Measurements from ENCODE around the gene MAST4. TPM values are rescaled to one million over a fixed set of nuclear protein-coding genes. Genes with fewer than 3 reads are reported as not detected.

The MAST4 gene
- total and polyA plus RNA-seq, 2 of the 4 experiments (the other 2 are of a cell fraction) = 4.8 to 6.8 TPM

GRCh38 chr5:67052034-67052433 is 455.8 kb downstream of the MAST4 start:
- no peak overlapping the region for H2AK5ac ChIP-seq (ENCODE audit: low read depth, low read length)
- DNase-seq (peak; percentile 28), ATAC-seq (ENCODE audit: low read depth) (peak; percentile 80)
- H3K79me1 ChIP-seq (ENCODE audit: low read depth in 1 of 2, low read length in 2 of 2) = peaks cover 19% of the 10 kb centered on the region in 2 experiments; a peak in 2 of 4 replicates
- no peak overlapping the region for H3K56ac ChIP-seq (ENCODE audit: extremely low read depth, insufficient read depth, low read length)
- H3K9me1 ChIP-seq (ENCODE audit: insufficient read depth, low read length) = peaks cover 5% of the 10 kb centered on the region; the same call in 1 of the 2 replicates
- H3K36me3 ChIP-seq (ENCODE audit: control insufficient read depth, insufficient read depth, low read length) = no peaks in the 10 kb centered on the region
- intact Hi-C loops (cut with micrococcal nuclease) (no loop called here), in situ Hi-C loops (cut with MboI; ENCODE audit: low sequenced_read_pairs) (no loop called here), dilution Hi-C loops (cut with HindIII; ENCODE audit: low sequenced_read_pairs, unreplicated experiment) (no loop called here)
- H3K4ac ChIP-seq (ENCODE audit: low read depth, low read length) = no peak overlapping the region
- no peak overlapping the region for H2BK120ac ChIP-seq (ENCODE audit: low read depth, low read length)
- H3K27ac ChIP-seq (ENCODE audit: insufficient read depth, low read length) = no peak overlapping the region
- no peaks in the 10 kb centered on the region for H3K9me3 ChIP-seq (ENCODE audit: control insufficient read depth, insufficient read depth, low read length)
- H2AK9ac ChIP-seq (replicated peaks; ENCODE audit: low read depth, low read length, poor library complexity) = no peak overlapping the region
- no peak overlapping the region for H4K5ac ChIP-seq (ENCODE audit: low read depth, low read length)
- no TSS peak for BruUV-seq (replicated peaks)
- H3K9ac ChIP-seq (ENCODE audit: low read depth, low read length) = no peak overlapping the region
- H3K4me2 ChIP-seq (ENCODE audit: low read depth, low read length) = 0 out of 2 replicates have a peak overlapping the region, but pooled peaks have one; percentile 7
- H2BK15ac ChIP-seq (ENCODE audit: low read depth, low read length) = no peak overlapping the region
- TF ChIP-seq MXI1 (IDR thresholded peaks at IDR 0.05; ENCODE audit: borderline replicate concordance, low read depth, low read length) (no peak), USF2 (IDR thresholded peaks at IDR 0.05; ENCODE audit: low read depth, low read length) (no peak), MAZ (IDR thresholded peaks at IDR 0.05; ENCODE audit: borderline replicate concordance, low read depth, low read length) (no peak), CHD1 (IDR thresholded peaks at IDR 0.05; ENCODE audit: low read depth, low read length) (no peak), NFE2L2 (IDR thresholded peaks at IDR 0.05; ENCODE audit: low read depth, low read length) (no peak), RAD21 (IDR thresholded peaks at IDR 0.05; ENCODE audit: low read length) (no peak), POLR2A (IDR thresholded peaks at IDR 0.05; ENCODE audit: low read depth, low read length) (no peak), CTCF (conservative IDR thresholded peaks at IDR 0.05; ENCODE audit: low read depth, low read length) (no peak), CEBPB (IDR thresholded peaks at IDR 0.05; ENCODE audit: low read depth, low read length) (no peak), RFX5 (IDR thresholded peaks at IDR 0.05; ENCODE audit: low read depth, low read length) (no peak), ELK1 (IDR thresholded peaks at IDR 0.05; ENCODE audit: borderline replicate concordance, low read depth, low read length) (no peak), MAFK (IDR thresholded peaks at IDR 0.05; ENCODE audit: low read depth, low read length) (no peak), FOS (IDR thresholded peaks at IDR 0.05; ENCODE audit: low read depth, low read length) (no peak), BHLHE40 (IDR thresholded peaks at IDR 0.05; ENCODE audit: low read depth, low read length) (no peak), RCOR1 (IDR thresholded peaks at IDR 0.05; ENCODE audit: insufficient replicate concordance, low read length) (no peak), SMC3 (IDR thresholded peaks at IDR 0.05; ENCODE audit: low read depth, low read length) (no peak)
- no CpG with 5 or more reads among the region's 1 CpG for WGBS, 2 experiments (ENCODE audit: extremely low coverage in 2 of 2, insufficient read length in 1 of 2)
- no peak overlapping the region for H2AFZ ChIP-seq (replicated peaks; ENCODE audit: low read length, poor library complexity)
- H3K14ac ChIP-seq (replicated peaks; ENCODE audit: low read depth, low read length) = no peak overlapping the region
- peaks cover 4% of the 10 kb centered on the region; the same call in 1 of the 2 replicates for H3K4me1 ChIP-seq (ENCODE audit: control insufficient read depth, insufficient read depth, low read length)
- no peak overlapping the region for H2BK20ac ChIP-seq (ENCODE audit: low read depth, low read length)
- H3K18ac ChIP-seq (ENCODE audit: low read depth, low read length) = no peak overlapping the region
- H4K91ac ChIP-seq (ENCODE audit: insufficient read depth, low read depth, low read length) = no peak overlapping the region
- CTCF ChIA-PET = no interaction called here
- H4K20me1 ChIP-seq (ENCODE audit: insufficient read depth, low read length) = no peaks in the 10 kb centered on the region
- H3K4me3 ChIP-seq (ENCODE audit: insufficient read depth, low read depth, low read length) = no peak overlapping the region
- H3K27me3 ChIP-seq (ENCODE audit: control insufficient read depth, insufficient read depth, low read length) = no peaks in the 10 kb centered on the region
- H2BK5ac ChIP-seq (ENCODE audit: low read depth, low read length, poor library complexity, severe bottlenecking) = peak overlapping the region; percentile 11
- POLR2A ChIA-PET (ENCODE audit: unreplicated experiment) = no interaction called here
- no peak overlapping the region for H4K8ac ChIP-seq (ENCODE audit: low read depth in 2 of 2, low read length in 2 of 2)
- no peak overlapping the region for H3K23ac ChIP-seq (ENCODE audit: low read depth, low read length)

Data from IMR-90 (cell line).